GM21526 (cell line): ENCODE data around the gene PRSS22.

Experiments
- ATAC-seq: cut with Tn5 transposase; IDR thresholded peaks from one replicate; pipeline ENCODE4 v1.9.1; 2021; ENCODE audit warnings: moderate library complexity; ENCODE audit not compliant: unreplicated experiment, low FRiP score

The PRSS22 gene

GRCh38 chr16:2852731-2853507, 5.1 kb downstream of the PRSS22 start:
- ATAC-seq, result no peak

- no peak for ATAC-seq
Observed at GRCh38 chr16:2852003-2852730, 5.8 kb downstream of the PRSS22 start.

- no peak for ATAC-seq
Observed at GRCh38 chr16:2848933-2849725, 8.8 kb downstream of the PRSS22 start.

- no peak for ATAC-seq
Observed at GRCh38 chr16:2846511-2847310, 11.3 kb downstream of the PRSS22 start.

- no peak for ATAC-seq
Observed at GRCh38 chr16:2845116-2845515, 12.9 kb downstream of the PRSS22 start.

GRCh38 chr16:2843526-2843925, 14.4 kb downstream of the PRSS22 start:
- ATAC-seq, result no peak

GRCh38 chr16:2842340-2843000, 15.5 kb downstream of the PRSS22 start:
- no peak for ATAC-seq

GRCh38 chr16:2841606-2842339, 16.2 kb downstream of the PRSS22 start:
- no peak for ATAC-seq

- ATAC-seq, result no peak
Observed at GRCh38 chr16:2840914-2841313, 17.1 kb downstream of the PRSS22 start.

GRCh38 chr16:2839650-2840450, 18.1 kb downstream of the PRSS22 start:
- no peak for ATAC-seq

- ATAC-seq, result no peak
Observed at GRCh38 chr16:2838928-2839327, 19.0 kb downstream of the PRSS22 start.

- no peak for ATAC-seq
Observed at GRCh38 chr16:2836646-2837508, 21.1 kb downstream of the PRSS22 start.

- ATAC-seq, result no peak
Observed at GRCh38 chr16:2835638-2836493, 22.1 kb downstream of the PRSS22 start.

GRCh38 chr16:2834968-2835367, 23.0 kb downstream of the PRSS22 start:
- no peak for ATAC-seq

- ATAC-seq, result no peak
Observed at GRCh38 chr16:2833776-2834175, 24.2 kb downstream of the PRSS22 start.

- ATAC-seq, result no peak
Observed at GRCh38 chr16:2831203-2831602, 26.8 kb downstream of the PRSS22 start.

GRCh38 chr16:2830355-2830695, 27.6 kb downstream of the PRSS22 start:
- no peak for ATAC-seq
